Germinal center (tissue), 1 donor: Measurements from ENCODE around the gene GDI1.

Source experiments
- DNase-seq: peaks from one replicate; pipeline ENCODE4 v3.0.0; 2012; ENCODE audit warnings: mixed read lengths, low spot score

Gene GDI1

GRCh38 chrX:154437971-154438893 lies 1.3 kb downstream of the GDI1 start:
- DNase-seq, result no peak

DNA sequence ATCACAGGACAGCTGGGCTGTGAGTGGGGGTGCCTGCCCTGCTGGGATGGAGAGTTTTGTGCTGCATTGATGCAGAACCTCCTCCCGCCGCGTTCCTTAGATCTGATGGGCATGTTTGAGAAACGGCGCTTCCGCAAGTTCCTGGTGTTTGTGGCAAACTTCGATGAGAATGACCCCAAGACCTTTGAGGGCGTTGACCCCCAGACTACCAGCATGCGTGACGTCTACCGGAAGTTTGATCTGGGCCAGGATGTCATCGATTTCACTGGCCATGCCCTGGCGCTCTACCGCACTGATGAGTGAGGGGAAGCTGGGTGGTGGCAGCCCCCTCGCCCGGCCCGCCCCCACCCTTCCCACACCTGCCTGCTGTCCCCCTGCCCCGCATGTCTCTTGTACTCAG lies 2.9 kb downstream of the GDI1 start:
- no peak for DNase-seq

DNA sequence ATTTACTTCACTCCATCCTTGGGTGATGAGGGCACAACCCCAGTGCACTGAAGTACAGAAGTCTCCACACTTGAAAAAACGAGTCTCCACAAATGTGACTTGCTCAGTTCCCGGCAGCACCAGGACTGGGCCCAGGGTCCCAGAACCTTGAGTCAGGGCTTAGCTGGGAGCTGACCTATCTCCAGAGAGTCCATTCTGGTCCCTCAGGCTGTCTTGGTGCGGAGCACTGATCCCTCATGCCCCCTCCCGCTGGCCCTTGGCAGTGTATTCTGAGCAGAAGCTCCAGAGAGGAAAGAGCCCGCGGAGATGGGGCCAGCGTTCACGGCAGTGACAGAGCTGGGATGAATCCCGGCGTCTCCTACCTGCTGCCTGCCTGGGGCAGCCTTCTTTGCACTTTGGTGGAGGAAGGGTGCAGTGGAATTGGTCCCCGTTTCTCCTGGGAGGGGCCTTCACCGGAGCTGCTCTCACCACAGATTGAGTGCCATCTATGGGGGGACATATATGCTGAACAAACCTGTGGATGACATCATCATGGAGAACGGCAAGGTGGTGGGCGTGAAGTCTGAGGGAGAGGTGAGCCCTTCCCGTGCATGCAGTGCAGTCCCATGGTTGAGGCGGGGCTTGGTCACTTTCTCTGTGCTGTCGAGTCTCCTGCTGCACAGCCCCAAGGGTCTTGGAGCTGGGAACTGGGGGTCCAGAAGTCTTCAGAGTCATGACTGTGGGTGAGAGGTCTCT lies 3.8 kb downstream of the GDI1 start:
- DNase-seq, result no peak

GRCh38 chrX:154441564-154441963 lies 4.6 kb downstream of the GDI1 start:
- no peak for DNase-seq

GRCh38 chrX:154441984-154442707 lies 5.2 kb downstream of the GDI1 start:
- DNase-seq, result no peak

- no peak for DNase-seq
These were observed 6.5 kb downstream of the GDI1 start for GRCh38 chrX:154443479-154443910.

GRCh38 chrX:154443992-154444754 lies 7.2 kb downstream of the GDI1 start, which contains the start of gene FAM50A:
Gene FAM50A (plus strand): TSS chrX:154444141. CDS start chrX:154444236, 95 bp downstream.
- DNase-seq, result peak; percentile 80

- DNase-seq, result no peak
These were observed 7.8 kb downstream of the GDI1 start for GRCh38 chrX:154444755-154445246.

DNA sequence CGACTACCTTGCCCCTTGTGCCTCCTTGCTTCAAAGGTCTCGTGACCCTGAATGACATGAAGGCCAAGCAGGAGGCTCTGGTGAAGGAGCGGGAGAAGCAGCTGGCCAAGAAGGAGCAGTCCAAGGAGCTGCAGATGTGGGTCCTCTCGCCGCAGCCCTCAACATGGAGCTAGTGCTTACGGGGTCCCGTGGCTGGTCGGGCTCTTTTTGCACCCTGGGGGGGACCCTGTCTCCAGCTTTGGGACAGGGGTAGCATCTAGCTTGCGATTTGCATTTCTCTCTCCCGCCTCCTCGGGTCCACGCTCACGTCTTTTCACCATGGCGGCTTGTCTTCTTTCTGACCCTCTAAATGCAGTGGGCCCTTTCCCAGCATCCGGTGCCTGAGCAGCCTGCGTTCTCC lies 8.8 kb downstream of the GDI1 start:
- no peak for DNase-seq

- DNase-seq, result no peak
These were observed 9.5 kb downstream of the GDI1 start for GRCh38 chrX:154446430-154446829.

GRCh38 chrX:154448484-154448883 lies 11.5 kb downstream of the GDI1 start:
- DNase-seq, result no peak

DNA sequence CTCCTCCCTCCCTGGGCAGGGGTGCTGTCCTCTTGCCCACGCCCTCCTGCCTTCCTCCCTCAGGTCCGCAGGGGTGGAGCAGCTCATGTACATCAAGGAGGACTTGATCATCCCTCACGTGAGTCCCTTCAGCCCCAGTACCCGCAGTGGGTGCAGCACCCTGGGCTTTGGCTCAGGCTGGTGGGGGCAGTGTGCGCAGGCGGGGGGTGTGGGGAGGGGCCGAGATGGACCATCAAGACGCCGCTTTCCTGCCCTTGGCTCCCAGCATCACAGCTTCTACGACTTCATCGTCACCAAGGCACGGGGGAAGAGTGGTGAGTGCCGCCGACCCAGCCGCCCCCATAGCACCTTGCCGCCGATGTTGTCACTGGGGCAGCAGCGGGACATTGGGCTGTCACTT lies 12.7 kb downstream of the GDI1 start:
- DNase-seq, result no peak

DNA sequence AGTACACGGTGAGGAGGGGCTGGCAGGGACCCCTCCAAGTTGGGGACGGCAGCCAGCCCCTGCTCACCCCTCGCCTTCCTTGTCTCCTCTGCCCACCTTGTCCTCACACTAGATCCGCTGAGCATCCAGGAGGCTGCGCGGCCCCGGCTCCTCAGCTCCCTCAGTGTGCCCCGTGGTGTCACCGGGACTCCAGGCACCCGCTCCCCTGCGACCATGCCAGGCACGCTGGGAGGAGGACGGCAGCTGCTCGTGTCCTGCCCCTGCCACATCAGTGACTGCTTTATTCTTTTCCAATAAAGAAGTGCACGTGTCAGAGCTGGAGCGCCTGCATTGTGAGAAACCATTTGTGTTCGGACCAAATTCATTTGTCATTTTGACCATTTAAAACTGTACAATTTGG lies 13.4 kb downstream of the GDI1 start:
- DNase-seq, result no peak

GRCh38 chrX:154452823-154453222 lies 15.9 kb downstream of the GDI1 start:
- DNase-seq, result no peak

DNA sequence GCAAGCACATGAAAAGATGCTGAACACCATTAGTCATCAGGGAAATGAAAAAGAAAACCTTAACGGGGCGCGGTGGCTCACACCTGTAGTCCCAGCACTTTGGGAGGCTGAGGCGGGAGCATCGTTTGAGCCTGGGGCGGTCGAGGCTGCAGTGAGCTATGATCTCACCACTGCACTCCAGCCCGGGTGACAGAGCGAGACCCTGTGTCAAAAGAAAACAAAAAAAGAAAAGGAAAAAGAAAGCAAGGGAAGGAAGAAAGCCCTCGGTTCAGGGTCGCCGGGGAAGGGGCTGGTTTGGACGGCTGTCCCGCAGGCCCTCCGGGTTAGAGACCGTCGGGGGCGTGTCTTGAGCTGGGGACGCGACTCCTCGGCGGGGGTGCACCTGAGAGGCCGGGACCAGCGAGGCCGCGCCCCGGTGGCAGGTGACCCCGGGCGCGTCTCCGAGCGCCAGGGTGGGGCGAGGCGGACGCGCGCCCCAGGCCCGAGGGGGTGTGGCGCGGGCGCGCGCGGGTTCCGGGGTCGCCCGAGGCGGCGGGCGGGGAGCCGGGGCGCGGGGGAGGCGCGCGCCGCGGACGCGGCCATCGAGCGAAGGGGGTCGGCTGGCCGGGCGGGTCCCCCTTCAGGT lies 20.6 kb downstream of the GDI1 start:
- peak; percentile 79 for DNase-seq

GRCh38 chrX:154458116-154458953 lies 21.4 kb downstream of the GDI1 start, which contains the start of gene PLXNA3:
Gene PLXNA3 (plus strand): TSS chrX:154458281. CDS start chrX:154460184, 1,903 bp downstream.
- DNase-seq, result peak; percentile 66

DNA sequence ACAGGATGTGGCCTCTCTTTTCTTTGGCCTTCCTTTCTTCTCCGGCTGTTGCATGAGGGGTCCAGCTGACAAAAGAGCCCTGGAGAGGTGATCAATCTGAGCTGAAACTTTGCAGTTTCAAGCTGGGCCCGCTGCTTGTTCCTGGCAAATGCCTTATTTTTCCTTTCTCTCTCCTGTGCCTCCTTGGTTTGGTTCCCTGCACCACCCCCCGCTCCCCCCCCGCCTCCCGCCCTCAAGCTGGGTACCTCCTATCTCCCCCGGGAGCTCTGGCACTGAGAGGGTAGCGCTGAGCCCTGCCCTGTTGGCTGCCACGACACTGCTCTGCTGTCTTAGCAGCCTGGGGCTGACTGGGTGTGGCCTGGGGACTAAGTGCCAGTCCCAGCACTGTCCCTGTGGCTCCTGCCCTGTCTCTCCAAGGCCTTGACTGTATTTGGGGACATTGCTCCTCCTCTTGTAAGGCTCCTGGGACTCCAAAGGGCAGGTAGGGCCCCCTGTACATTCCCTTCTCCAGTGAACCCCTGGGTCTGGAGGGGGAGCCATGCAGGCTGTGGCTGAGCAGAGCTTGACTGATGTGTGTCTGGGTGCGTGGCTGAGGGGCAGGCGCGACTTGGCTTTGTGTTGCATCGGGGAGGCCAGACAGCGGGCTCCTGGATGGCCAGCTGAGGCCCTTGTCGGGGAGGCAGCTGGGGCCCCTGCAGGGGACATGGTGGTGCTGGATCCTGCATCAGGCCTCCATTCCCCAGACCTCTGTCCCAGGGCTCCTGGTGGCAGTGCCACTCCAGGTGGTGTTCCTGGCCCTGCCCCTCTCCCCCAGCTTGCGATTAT lies 22.2 kb downstream of the GDI1 start:
- DNase-seq, result peak; percentile 11

DNA sequence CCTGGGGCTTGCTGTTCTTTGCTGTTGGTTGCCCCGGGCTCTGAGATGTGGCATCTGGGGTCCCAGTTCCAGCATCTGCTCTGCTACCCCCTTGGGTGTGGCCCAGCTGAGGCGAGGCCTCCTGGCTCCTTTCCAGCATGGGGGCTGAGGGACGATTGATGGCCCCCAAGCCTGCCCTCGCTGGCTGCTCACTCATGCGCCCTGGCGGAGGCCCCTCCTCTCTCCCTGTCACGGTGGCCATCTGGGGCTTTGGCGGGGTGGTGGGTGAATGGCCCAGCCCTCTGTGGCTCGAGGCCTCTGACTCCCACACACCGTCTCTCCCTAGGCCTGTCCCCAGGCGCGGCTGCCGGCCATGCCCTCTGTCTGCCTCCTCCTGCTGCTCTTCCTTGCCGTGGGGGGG lies 22.9 kb downstream of the GDI1 start:
- DNase-seq, result no peak

DNA sequence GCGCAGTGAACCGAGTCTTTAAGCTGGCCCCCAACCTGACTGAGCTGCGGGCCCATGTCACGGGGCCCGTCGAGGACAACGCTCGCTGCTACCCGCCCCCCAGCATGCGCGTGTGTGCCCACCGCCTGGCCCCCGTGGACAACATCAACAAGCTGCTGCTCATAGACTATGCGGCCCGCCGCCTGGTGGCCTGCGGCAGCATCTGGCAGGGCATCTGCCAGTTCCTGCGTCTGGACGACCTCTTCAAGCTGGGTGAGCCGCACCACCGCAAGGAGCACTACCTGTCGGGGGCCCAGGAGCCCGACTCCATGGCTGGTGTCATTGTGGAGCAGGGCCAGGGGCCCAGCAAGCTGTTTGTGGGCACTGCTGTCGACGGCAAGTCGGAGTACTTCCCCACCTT lies 23.4 kb downstream of the GDI1 start:
- DNase-seq, result no peak
